Activated CD4-positive, alpha-beta T cell treated with anti-CD3 and anti-CD28 coated beads, Interleukin-2, amount 10 ng/mL, durations not matched to agents 24 days and 14 days (primary cell): ENCODE results near the gene SUMF1. TPM values are rescaled to one million over a fixed set of nuclear protein-coding genes. Genes with fewer than 3 reads are reported as not detected.
A peak's percentile ranks its signal among the peaks of the same experiment; 100 is the strongest.

Source experiments
- DNase-seq: peaks from one replicate; pipeline ENCODE4 v3.0.0; 2022
- H3K27ac Mint-ChIP-seq: one replicate; pipeline ENCODE4 v1.8.0; 2022; ENCODE audit warnings: mild to moderate bottlenecking, mixed read lengths
- H3K27me3 Mint-ChIP-seq: one replicate; pipeline ENCODE4 v1.8.0; 2022; ENCODE audit warnings: mixed read lengths
- H3K36me3 Mint-ChIP-seq: one replicate; pipeline ENCODE4 v1.8.0; 2022; ENCODE audit warnings: low read depth, mild to moderate bottlenecking, mixed read lengths
- H3K4me1 Mint-ChIP-seq: one replicate; pipeline ENCODE4 v1.8.0; 2021; ENCODE audit warnings: mixed read lengths
- H3K4me3 Mint-ChIP-seq: one replicate; pipeline ENCODE4 v1.8.0; 2022; ENCODE audit warnings: mild to moderate bottlenecking, moderate library complexity, mixed read lengths
- H3K9me3 Mint-ChIP-seq: one replicate; pipeline ENCODE4 v1.8.0; 2021; ENCODE audit warnings: mixed read lengths
- intact Hi-C: fragments of 100-400 bp; cut with micrococcal nuclease; formaldehyde crosslinking; loops from one replicate; pipeline ENCODE4 v1.15.1; 2023
- total RNA-seq: library from RNA; stranded (reverse); gene quantifications from 2 replicates; pipeline ENCODE4 v1.2.3, GENCODE V29; 2022

Gene SUMF1
- 6.7 and 7.4 TPM in 2 replicates for total RNA-seq

DNA sequence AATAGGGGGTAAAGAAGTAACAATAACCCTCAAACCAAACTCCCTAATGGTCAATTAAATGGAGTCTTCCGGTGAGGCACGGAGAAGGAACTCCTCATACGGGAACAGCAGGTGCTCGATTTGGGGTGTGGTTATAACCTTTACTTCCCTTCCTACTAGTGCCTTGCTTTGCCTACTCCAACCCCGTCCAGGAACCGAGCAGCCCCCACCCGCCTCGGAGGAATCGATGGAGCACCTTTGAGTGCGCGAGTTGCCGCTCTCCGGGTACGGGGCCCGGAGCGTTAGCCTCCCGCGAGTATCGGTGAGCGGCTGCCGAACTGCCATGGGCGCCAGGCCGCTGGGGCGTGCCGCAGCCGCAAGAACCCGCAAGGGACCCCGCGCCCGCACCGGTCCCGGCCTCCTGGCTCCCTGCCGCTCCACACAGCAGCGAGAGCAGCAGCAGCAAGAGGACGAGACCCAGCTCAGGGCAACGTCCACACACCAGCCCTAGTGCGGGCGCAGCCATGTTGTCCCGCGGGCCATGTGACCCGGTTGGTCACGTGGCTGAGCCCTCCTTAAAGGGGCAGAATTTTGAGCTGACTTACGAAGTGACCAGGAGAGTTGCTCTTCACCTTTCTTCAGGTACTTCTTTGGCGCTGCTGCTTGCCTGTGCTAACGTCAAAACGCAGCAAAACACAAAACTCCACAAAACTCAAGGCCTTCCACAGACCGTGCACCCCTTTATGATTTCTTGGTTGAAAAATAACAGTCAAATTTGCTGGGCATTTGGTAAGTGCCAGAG is at the start of gene SUMF1:
SUMF1 (minus strand) TSS at position 529 of the 781 bp plus-strand sequence; CDS start at position 505, 24 bp downstream.
- Mint-ChIP-seq H3K36me3 (no peaks in the 10 kb centered on the region), H3K4me1 (peaks cover 12% of the 10 kb centered on the region), H3K27ac (peak within 1 kb of the TSS; percentile 96), H3K4me3 (peak within 1 kb of the TSS; percentile 92), H3K9me3 (no peaks in the 10 kb centered on the region), H3K27me3 (peaks cover under 1% of the 10 kb centered on the region)
- peak; percentile 93 for DNase-seq
- intact Hi-C loops, result loop anchor here (1.0 to 2.0 kb wide), 3 partner anchors 26 to 116 kb away; partner anchors contain the start of gene ITPR1

DNA sequence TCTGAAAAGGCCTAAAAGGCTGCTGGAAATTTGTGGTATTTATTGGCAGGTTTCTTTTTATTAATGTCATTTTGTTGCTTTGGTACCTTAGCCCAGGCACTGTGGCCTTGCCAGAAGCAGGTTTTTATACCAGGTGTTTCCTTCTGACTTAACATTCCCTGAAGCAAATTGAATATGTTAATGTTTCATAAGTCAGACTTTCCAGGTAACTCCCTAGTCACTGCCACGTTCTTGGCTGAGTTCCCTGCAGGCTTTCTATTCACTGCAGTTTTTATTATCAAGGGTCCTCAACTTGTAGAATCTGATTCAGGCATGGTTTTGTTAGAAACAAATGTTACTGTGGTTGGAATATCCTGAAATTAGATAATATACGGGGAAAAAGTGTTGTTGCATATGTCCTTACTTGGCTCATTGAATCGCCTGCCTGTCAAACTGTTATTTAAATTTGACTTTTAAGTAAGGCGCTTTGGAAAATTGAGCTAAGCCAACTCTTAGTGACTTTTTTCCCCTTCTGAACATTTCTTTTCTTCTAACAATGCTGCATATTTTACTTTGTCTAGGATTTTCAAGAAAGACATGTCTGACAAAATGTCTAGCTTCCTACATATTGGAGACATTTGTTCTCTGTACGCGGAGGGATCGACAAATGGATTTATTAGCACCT is 49.0 kb upstream of the SUMF1 start:
- no peak overlapping the region for H3K27ac Mint-ChIP-seq
- peaks cover 30% of the 10 kb centered on the region for H3K4me1 Mint-ChIP-seq
- no peaks in the 10 kb centered on the region for H3K27me3 Mint-ChIP-seq
- intact Hi-C loops, result loop anchor here (5.0 kb wide), 2 partner anchors 71 to 116 kb away; no protein-coding TSS in a partner anchor
- no peak for DNase-seq
- no peak overlapping the region for H3K4me3 Mint-ChIP-seq
- no peaks in the 10 kb centered on the region for H3K9me3 Mint-ChIP-seq
- H3K36me3 Mint-ChIP-seq, result peaks cover 27% of the 10 kb centered on the region

- no peak overlapping the region for H3K4me3 Mint-ChIP-seq
- no peak for DNase-seq
- no peaks in the 10 kb centered on the region for H3K27me3 Mint-ChIP-seq
- peaks cover 36% of the 10 kb centered on the region for H3K4me1 Mint-ChIP-seq
- H3K36me3 Mint-ChIP-seq, result peaks cover 31% of the 10 kb centered on the region
- H3K9me3 Mint-ChIP-seq, result no peaks in the 10 kb centered on the region
- intact Hi-C loops, result loop anchor here (5.0 kb wide), 2 partner anchors 72 to 117 kb away; no protein-coding TSS in a partner anchor
- peak overlapping the region; percentile 7 for H3K27ac Mint-ChIP-seq
These were observed 47.8 kb upstream of the SUMF1 start for GRCh38 chr3:4514916-4515315.

DNA sequence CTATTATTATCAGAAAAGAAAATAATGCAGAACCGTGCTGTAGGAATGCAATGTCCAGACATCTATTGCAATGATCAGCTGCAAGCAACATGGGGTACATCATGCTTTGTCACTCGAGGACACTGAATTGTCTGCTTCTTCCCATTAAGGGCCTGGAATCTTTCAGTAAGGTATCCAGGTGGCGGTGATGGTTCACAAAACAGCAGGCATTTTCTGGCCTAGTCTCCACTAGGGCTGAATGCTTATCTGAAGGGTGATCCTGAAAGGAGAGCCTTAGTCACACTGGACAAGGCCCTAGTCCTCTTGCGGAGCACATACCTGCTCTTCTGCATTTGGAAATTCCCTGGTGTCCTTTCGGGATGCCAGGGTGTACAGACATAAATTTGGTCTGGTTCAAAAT is 47.3 kb upstream of the SUMF1 start:
- no peaks in the 10 kb centered on the region for H3K9me3 Mint-ChIP-seq
- intact Hi-C loops, result no loop called here
- no peak for DNase-seq
- peak overlapping the region; percentile 21 for H3K27ac Mint-ChIP-seq
- peaks cover 30% of the 10 kb centered on the region for H3K4me1 Mint-ChIP-seq
- no peaks in the 10 kb centered on the region for H3K27me3 Mint-ChIP-seq
- H3K4me3 Mint-ChIP-seq, result no peak overlapping the region
- peaks cover 29% of the 10 kb centered on the region for H3K36me3 Mint-ChIP-seq

GRCh38 chr3:4512895-4513616 is 46.0 kb upstream of the SUMF1 start:
- no peaks in the 10 kb centered on the region for H3K9me3 Mint-ChIP-seq
- H3K36me3 Mint-ChIP-seq, result peaks cover 30% of the 10 kb centered on the region
- no peak overlapping the region for H3K4me3 Mint-ChIP-seq
- H3K27ac Mint-ChIP-seq, result no peak overlapping the region
- no peak for DNase-seq
- peaks cover 18% of the 10 kb centered on the region for H3K4me1 Mint-ChIP-seq
- H3K27me3 Mint-ChIP-seq, result no peaks in the 10 kb centered on the region
- intact Hi-C loops, result no loop called here

DNA sequence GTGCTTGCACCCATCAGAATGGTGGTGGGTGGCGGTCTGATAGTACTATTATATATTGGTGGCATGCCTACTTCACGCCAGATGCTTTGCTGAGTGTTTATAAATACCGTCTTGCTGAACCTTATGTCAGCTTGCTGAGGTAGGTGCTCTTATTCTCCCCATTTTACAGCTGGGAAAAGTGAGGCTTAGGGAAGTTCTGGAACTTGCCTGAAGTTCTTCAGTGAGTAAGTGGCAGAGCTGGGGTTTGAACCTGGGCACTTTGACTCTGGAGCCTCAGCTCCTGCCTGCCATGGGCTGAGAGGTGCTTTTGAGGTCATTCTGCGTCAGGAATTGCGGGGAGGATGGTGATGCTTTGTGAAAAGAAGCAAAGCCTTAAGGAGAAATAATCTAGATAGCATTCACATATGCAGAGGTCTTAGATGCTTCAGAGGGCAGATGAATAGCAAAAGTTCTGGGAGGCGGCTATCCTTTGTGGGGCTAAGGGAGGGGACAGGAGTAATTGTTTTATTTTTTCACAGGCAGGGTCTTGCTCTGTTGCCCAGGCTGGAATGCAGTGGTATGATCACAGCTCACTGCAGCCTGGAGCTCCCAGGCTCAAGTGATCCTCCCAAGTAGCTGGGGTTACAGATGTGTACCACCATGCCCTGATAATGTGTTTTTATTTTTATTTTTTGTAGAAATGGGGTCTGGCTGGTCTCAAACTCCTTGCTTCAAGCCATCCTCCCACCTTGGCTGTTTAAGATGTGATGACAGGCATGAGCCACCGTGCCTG is 44.6 kb upstream of the SUMF1 start:
- Mint-ChIP-seq H3K4me3 (no peak overlapping the region), H3K9me3 (no peaks in the 10 kb centered on the region), H3K27me3 (no peaks in the 10 kb centered on the region), H3K36me3 (peaks cover 25% of the 10 kb centered on the region), H3K27ac (no peak overlapping the region), H3K4me1 (peaks cover 17% of the 10 kb centered on the region)
- DNase-seq, result no peak
- intact Hi-C loops, result no loop called here

GRCh38 chr3:4509983-4510755 is 43.1 kb upstream of the SUMF1 start:
- Mint-ChIP-seq H3K9me3 (no peaks in the 10 kb centered on the region), H3K36me3 (peaks cover 34% of the 10 kb centered on the region), H3K27me3 (no peaks in the 10 kb centered on the region), H3K4me1 (peaks cover 29% of the 10 kb centered on the region), H3K4me3 (no peak overlapping the region), H3K27ac (no peak overlapping the region)
- no peak for DNase-seq
- intact Hi-C loops, result no loop called here

- Mint-ChIP-seq H3K4me3 (no peak overlapping the region), H3K36me3 (peaks cover 35% of the 10 kb centered on the region), H3K27me3 (no peaks in the 10 kb centered on the region), H3K4me1 (peaks cover 40% of the 10 kb centered on the region), H3K9me3 (no peaks in the 10 kb centered on the region), H3K27ac (no peak overlapping the region)
- intact Hi-C loops, result no loop called here
- DNase-seq, result no peak
These were observed 42.0 kb upstream of the SUMF1 start for GRCh38 chr3:4509043-4509442.

DNA sequence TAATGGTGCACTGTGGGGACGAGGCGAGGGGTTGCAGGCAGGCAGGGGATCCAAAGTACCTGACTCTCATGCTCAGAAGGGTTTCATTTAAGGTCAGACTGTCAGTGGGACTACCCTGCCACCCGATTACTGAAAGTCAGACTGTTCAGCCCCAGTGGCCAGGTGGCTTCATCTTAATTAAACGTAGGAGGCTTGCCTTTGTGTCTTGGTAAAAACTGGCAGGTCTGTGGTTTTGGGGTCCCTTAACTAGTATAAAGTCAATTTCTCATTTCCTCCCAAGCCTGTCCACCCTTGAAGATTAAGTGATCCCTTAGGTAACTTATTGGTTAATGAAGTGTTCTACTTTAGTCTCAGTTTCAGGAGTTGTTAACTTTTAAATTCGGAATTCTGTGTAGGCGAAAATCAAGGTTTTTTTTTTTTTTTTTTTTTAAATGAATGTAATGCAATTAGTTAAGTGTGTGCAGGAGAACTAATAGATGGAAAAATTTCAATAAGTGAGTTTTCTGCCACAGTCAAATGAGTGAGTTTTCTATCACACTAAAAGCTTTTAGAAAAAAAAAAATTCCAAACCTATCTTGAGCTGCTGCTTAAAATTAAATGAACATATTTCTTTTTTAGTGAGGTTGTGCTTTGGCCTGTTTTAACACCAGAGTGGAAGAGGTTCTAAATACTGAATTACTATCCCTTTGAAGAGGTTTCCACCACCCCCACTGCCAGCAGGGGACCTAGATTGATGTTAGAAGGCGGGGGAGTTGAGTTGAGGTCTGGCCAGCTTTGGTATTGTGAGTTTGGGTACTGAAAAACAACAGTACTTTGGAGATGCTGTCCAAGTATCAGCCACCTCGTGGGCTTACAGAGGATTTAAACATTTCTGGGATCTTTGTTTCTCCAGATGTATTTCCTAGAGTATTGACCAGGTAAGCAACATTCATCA is 41.2 kb upstream of the SUMF1 start:
- Mint-ChIP-seq H3K27me3 (no peaks in the 10 kb centered on the region), H3K4me1 (peaks cover 47% of the 10 kb centered on the region), H3K9me3 (no peaks in the 10 kb centered on the region), H3K36me3 (peaks cover 37% of the 10 kb centered on the region), H3K4me3 (no peak overlapping the region), H3K27ac (no peak overlapping the region)
- intact Hi-C loops, result no loop called here
- DNase-seq, result no peak

DNA sequence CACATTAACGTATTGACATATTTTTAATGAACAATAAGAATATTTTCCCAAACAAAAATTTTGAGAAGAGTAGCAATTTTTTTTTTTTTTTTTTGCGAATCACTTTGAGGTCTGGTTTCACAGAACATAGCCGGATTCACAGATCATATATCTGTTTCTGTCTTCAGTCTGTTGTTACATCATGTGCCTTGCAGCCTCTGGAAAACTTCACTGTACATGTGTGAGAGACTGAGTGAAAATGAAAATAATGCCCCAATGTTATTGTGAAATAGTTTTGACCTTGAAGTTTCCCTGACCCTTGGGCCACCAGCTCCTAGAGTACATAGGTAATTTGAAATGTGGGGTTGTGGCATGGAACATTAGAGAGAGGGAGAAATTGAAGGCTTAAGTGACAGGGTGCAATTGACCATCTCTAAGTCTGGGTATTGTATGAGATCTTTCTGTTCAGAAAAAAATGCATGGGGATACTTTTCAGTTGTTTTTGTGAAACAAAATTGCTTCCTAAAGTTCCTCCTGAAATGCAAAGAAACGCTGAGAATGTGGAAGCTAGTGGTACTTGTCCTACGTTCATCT is 40.0 kb upstream of the SUMF1 start:
- Mint-ChIP-seq H3K4me1 (peaks cover 52% of the 10 kb centered on the region), H3K9me3 (no peaks in the 10 kb centered on the region), H3K27ac (no peak overlapping the region), H3K36me3 (peaks cover 39% of the 10 kb centered on the region), H3K27me3 (no peaks in the 10 kb centered on the region), H3K4me3 (no peak overlapping the region)
- no peak for DNase-seq
- intact Hi-C loops, result no loop called here

GRCh38 chr3:4506559-4507023 is 39.5 kb upstream of the SUMF1 start:
- no peak overlapping the region for H3K27ac Mint-ChIP-seq
- DNase-seq, result no peak
- peak overlapping the region; percentile 7 for H3K4me3 Mint-ChIP-seq
- H3K27me3 Mint-ChIP-seq, result no peaks in the 10 kb centered on the region
- H3K4me1 Mint-ChIP-seq, result peaks cover 52% of the 10 kb centered on the region
- intact Hi-C loops, result no loop called here
- H3K9me3 Mint-ChIP-seq, result no peaks in the 10 kb centered on the region
- H3K36me3 Mint-ChIP-seq, result peaks cover 41% of the 10 kb centered on the region
